CD4-positive, alpha-beta T cell treated with Interleukin-12 subunit alpha and Interleukin-12 subunit beta, for 1 hour (primary cell): ENCODE results near the gene ZBTB44.

Experiments used
- DNase-seq: peaks from one replicate; pipeline ENCODE4 v3.0.0-alpha.2; 2020

The ZBTB44 gene

DNA sequence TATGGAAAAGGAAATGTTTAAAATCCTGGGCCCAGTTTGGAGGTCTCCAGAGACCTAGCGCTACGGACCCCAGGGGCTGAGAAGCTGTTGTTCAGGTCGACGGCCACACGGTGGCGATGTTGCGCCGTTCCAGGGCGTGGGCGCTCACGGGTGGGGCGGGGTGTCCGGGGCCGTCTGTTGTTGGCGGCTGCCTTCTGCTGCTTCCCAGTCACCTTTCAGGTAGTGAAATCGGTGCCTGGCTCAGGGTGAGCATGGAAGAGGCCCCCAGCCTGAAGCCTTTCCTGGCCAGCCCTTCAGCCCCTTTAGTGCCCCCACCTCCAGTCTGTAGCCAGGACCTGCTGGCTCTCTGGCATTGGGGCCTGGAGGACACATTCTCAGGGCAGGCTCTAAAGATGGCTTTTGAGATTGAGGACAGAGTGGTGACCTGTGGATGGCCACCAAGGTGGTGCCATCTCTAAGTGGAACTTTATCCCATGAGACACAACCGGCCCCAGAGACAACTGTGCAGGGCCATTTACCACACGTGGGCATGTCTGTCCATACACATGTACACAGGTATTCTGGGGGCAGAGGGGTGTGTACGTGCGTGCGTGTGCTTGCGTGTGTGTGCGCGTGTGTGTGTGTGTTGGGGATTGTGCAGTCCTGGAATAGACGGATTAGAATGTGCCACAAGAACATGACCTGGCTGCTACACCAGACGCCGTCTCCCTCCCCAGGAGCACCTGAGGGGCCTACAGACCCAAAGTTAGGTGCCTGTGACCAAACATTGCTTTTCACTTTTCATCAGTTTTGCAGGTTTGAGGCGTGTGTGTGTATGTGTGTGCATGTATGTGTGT is 101.4 kb downstream of the ZBTB44 start:
- DNase-seq = peak; percentile 67

DNA sequence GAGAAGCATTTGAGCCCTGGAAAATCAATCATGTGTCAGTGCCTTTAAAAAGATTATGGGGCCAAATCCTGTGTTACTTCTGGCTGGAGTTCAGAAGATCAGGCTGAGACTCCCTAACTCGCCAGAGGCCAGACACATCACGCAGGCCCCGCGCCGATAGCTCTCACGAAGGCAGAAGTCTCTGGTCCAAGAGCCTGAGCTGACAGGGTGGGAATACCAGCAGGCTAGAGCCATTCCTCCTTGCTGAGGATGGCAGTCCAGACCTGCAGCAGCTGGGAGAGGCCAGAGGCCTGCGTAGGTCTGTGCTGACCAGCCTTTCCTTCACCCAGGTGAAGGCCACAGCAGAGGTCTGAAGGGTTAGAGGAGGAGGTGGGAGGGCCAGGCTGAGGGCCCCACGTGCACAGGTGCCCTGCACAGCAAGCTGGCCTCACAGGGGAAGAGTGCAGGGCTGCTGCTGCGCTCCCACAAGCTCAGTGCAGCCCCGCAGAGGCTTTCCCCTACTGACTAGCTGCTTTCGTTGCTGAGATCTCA is 102.2 kb downstream of the ZBTB44 start:
- no peak for DNase-seq

DNA sequence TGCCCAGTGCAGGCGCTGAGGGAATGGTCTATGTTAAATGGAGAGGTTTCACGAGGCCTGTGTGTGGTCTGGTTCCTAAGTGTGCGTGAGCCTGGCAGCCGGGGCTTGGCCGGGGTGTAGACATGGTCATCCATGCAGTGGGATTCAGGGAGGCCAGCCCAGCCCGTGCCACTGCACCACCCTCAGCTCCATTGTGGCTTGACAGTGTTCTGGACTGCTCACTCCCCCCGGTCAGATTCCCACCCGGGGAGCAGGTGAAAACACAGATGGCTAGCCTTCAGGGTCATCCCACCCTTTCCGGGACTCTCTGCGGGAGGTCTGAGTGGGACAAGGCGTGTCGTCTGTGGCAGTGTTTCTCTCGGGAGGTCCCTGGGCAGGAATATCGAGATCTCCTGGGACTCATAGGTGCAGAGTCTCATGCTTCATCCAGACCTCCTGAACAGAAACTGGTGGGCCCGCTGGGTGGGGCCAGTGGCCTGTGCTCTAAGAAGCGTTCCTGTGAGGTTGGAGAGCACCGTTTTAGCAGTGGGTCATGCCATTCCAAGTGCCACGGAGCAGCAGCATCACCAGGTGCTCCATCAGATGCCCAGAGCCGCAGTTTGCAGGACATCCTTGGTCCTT is 102.8 kb downstream of the ZBTB44 start:
- DNase-seq = no peak

DNA sequence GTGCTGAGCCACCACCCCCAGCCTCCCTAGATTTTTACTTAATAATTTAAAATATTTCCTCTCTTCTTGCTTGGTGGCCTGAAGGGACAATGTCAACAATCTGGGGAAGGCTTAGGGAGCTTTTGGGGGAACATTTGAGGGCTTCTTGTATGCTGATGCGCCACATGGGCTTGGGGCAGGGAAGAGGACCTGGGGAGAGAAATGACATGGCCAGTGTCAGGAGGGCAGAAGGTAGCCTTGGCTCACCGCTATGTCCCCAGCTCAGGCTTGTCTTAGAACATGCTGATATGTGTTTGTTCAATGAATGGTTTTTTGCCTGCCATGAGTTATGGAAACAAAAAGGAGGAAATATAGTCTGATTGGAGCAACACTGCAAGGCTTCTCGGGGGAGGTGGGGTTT is 103.6 kb downstream of the ZBTB44 start:
- no peak for DNase-seq

DNA sequence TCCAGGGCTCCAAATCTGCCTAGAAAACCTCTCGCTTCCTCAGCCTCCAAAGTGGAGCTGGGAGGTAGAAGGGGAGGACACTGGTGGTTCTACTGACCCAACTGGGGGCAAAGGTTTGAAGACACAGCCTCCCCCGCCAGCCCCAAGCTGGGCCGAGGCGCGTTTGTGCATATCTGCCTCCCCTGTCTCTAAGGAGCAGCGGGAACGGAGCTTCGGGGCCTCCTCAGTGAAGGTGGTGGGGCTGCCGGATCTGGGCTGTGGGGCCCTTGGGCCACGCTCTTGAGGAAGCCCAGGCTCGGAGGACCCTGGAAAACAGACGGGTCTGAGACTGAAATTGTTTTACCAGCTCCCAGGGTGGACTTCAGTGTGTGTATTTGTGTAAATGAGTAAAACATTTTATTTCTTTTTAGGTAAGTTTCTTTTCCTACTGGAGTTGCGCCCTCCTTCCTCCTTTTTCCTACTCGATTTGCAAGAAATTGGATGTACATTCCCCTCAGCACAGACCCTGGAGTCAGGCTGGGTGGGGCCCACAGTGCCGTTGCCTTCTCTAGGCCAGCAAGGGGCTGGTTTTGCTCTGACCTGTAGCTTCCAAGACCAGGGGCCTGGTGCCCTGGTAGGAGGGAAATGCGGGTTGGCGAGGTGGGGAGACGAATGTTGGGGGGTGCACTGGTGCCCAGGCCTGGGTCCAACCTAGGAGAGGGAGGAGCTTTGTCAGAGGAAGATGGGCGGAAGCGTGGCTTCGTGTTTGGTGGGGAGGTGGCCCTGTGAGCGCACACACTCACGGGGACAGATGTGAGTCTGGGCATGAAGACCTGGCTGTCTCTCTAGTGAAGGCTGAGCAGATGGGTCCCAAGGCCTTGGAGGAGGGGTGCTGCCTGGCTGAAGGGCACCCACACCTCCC is 104.5 kb downstream of the ZBTB44 start:
- DNase-seq = no peak

DNA sequence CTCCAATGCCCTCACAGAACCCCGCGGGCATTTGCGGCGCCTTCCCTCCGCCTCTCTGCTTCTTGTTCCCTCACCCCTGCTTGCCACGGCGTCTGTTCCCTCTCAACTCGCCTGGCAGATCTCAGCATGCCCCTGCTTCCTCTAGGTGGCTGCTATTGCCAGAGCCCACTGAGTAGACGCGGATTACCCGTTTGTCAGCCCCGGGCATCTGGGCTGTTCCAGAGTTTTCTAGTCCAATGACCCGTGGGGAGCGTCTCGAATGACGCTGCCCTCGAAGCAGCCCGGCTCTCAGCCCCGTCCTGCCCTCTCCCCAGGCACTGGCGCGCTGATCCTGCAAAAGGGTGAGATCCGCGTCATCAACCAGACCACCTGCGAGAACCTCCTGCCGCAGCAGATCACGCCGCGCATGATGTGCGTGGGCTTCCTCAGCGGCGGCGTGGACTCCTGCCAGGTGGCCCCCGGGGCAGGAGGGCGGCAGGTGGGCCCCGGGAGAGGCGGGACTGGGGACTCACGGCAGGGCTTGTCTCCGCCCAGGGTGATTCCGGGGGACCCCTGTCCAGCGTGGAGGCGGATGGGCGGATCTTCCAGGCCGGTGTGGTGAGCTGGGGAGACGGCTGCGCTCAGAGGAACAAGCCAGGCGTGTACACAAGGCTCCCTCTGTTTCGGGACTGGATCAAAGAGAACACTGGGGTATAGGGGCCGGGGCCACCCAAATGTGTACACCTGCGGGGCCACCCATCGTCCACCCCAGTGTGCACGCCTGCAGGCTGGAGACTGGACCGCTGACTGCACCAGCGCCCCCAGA is 105.4 kb downstream of the ZBTB44 start:
- no peak for DNase-seq

DNA sequence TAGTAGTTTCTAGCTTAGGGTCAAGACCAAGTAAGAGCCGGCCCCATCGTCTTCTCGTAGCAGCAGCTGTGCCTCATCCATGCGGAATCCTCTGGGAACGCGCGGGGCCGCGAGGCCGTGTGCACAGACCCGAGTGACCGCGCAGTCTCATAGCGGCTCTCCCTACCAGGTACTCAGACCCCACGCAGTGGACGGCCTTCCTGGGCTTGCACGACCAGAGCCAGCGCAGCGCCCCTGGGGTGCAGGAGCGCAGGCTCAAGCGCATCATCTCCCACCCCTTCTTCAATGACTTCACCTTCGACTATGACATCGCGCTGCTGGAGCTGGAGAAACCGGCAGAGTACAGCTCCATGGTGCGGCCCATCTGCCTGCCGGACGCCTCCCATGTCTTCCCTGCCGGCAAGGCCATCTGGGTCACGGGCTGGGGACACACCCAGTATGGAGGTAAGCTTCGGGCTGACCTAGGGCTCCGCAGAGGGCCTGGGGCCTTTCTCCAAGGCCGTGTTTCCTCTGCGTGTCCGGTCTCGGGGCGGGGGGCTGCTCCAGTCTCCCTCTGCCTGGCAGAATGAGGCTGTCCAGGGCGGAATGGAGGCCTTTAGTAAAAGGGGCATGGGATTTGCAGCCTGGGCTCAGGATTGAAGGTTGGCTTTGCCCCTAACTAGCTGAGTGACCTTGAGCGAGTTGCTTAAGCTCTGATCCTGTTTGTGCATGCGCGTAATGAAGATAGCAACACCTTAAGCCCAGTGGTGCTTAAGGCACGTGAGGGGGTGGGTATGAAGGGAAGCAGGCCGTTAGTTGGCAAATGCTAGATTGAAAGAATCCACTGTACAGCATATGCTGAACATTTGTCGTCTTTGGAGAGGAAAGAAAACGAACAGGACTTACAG is 106.2 kb downstream of the ZBTB44 start:
- no peak for DNase-seq

DNA sequence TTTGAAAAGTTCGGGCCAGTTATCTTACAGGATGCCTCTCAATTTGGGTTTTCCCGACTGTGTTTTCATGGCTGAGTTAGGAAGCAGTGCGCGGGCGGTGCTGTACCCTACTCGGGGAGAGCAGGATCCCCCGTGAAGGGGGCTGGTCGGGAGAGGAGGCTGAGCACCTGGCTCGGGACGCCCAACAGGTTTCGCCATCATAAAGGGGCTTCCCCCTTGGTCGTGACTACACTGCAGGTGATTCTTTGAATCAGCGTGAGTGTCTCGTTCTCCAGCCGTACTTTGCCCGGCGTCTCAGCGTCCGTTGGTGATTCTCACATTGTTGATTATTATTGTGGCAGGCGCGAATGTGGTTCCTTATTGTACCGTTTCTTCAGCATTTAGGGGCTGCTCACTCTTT is 108.6 kb downstream of the ZBTB44 start:
- DNase-seq = no peak

DNA sequence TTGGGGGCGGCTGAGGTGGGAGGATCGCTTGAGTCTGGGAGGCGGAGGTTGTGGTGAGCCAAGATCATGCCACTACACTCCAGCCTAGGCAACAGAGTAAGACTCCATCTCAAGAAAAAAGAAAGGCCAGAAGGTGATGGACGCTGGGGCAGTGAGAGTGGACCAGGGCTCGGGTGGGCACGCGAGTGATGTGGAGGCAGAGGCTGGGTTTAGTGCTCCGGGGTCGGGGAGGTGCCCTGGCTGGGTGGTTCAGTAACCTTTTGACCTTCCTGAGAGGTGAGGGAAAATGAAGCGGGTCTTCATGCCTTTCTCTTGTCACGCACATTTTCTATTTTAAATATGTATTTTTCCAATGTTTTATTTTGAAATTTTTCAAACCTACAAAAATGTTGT is 110.0 kb downstream of the ZBTB44 start:
- no peak for DNase-seq

DNA sequence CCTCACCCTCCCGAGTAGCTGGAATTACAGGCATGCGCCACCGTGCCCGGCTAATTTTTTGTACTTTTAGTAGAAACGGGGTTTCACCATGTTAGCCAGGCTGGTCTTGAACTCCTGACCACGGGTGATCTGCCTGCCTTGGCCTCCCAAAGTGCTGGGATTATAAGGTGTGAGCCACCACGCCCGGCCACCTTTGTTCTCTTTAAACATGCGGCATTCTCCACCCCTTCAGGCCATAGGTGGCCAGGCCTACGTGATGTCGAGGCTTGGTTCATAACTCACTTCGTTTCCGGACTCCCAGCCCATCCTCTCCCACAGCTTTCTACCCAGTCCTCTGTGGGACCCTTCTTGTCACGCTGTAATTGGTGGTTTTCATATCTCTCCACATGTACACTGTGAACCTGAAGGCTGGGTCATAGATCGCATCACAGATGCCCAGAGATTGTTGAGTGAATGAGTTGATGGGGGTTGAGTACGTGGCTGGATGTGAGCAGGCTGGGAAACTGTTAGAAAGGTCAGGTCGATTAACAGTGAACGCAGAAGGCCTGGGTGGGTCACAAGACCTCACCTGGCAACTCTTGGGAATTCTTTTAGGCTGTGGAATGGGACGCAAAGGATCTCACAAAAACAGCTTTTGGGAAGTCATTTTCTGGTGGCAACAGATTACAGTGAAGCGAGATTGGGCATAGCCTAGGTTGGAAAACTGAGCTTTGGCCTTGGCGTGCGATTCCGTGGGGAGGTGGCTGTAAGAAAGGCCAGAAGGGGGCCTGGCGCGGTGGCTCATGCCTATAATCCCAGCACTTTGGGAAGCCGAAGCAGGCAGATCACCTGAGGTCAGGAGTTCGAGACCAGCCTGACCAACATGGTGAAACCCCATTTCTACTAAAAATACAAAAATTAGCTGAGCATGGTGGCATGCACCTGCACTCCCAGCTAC is 110.7 kb downstream of the ZBTB44 start:
- no peak for DNase-seq

DNA sequence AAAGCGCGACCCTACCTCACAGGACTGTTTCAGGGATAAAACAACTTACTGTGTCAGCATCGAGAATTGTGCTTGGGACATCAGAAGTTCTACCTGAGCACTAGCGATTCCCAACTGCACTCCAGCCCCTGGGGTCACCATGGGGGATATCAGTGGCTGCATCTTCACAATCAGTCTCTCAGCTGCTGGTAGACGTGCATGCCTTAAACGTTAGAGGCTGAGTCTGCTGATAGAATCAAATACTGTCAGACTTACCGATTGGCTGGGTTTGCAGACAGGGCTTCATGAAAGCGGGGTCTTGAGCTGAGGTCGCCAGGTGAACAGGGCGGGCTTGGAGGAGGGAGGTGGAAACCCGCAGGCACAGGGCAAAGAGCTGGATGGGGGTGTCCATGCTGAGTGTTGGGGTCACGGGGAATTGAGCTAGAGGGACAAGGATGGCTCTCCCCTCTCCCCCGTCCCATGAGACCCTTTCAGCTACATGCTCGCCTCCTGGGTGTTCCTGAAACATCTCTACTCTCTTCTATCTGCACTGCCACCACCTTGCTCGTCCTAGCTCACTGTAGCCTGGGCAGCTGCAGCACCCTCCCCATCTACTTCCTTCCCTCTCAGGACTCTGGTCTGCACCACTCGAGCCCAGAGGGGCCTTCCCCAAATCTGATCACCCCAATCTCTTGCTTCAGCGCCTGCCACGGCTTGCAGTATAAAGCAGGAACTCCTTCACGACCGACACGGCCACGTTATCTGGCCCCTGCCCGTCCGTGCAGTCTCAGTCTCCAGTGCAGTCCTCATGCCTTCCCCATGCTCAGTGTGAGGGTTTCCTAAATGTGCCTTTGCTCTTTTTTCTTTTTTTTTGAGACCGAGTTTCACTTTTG is 111.7 kb downstream of the ZBTB44 start:
- DNase-seq = no peak

DNA sequence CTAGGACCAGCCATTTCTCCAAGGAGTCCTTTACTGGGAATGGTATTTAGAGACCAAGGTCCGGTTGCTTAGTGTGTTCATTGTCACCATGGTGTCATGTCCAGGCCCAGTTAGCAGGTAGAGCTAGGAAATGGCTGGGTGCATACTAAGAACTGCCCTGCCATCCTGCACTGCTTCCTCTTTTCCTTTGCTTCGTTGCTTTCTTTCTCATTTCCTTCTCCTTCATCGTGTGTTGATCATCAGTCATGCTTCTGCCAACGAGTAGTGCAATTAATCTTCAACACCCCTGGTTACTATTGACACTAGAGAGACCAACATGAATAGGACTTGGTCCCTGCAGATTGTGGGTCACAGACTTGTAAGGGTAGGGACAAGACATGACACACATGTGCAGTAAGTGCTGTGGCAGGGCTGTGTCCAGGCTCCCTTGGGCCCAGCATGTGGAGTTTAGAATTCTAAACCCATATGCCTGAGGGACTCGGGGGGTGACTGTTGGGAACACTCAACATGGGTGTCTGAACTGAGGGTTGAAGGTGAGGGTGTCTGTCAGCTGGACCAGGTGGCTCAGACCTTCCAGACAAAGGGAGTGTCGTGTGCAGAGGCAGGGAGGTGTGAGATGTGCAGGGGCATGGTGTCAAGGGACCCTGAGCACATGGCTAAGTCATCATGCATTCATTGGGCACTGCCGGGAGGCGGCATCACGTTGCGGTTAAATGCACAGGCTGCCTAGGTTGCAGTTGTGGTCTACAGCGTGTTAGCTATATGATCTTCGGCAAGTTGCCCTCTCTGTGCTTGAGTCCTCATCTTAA is 112.5 kb downstream of the ZBTB44 start:
- DNase-seq = no peak

DNA sequence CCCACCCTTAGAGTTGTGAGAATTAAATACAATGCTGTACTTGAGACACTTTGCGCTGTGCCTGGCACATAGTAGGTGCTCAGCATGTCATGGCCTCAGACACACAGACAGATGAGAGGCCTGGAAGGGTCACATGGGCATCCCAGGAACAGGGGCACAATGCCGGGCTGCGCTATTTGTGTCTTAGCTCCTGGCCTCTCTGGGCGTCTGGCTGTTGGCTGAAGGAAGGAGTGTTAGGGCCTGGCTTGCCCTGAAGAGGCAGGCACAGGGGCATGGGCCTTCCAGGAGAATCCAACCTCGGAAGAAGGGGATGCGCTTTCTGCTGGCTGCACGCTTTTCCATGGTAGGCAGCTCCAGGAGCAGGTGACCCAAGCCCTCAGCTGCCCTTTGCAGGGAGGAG is 113.7 kb downstream of the ZBTB44 start:
- no peak for DNase-seq

DNA sequence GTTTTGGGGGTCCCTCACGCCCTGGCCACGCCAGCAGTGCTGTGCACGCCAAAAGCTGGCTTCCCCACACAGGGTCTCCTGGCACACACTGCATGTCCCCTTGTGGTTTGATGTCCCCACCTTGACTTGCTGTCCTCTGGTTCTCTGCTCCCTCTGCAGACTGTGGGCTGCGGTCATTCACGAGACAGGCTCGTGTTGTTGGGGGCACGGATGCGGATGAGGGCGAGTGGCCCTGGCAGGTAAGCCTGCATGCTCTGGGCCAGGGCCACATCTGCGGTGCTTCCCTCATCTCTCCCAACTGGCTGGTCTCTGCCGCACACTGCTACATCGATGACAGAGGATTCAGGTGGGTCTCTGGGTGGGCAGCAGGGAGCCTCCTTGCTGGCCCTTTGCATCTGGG is 114.9 kb downstream of the ZBTB44 start:
- DNase-seq = no peak

DNA sequence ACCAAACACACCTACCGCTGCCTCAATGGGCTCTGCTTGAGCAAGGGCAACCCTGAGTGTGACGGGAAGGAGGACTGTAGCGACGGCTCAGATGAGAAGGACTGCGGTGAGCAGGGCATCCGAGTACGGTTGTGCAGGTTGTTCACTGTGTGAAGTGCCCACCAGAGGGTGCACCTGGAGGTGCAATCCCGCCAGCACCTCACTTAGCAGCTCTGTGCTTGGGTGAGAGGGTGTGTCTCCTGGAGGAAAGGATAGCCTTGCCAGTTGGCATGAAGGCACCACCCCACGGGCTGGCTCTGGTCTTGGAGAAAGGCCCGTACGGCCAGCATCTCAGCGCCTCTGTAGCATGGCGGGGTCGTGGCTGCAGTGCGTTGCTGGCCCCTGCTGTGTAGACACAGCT is 115.8 kb downstream of the ZBTB44 start:
- no peak for DNase-seq

DNA sequence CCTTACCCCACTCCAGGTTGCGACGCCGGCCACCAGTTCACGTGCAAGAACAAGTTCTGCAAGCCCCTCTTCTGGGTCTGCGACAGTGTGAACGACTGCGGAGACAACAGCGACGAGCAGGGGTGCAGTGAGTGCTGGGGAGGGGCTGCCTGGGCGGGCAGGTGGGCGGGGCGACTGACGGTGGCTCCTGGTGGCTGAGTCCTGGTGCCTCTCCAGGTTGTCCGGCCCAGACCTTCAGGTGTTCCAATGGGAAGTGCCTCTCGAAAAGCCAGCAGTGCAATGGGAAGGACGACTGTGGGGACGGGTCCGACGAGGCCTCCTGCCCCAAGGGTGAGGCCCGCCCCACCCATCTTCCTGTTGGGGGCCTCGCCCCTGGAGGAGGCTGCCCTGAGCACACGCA is 116.4 kb downstream of the ZBTB44 start:
- no peak for DNase-seq

DNA sequence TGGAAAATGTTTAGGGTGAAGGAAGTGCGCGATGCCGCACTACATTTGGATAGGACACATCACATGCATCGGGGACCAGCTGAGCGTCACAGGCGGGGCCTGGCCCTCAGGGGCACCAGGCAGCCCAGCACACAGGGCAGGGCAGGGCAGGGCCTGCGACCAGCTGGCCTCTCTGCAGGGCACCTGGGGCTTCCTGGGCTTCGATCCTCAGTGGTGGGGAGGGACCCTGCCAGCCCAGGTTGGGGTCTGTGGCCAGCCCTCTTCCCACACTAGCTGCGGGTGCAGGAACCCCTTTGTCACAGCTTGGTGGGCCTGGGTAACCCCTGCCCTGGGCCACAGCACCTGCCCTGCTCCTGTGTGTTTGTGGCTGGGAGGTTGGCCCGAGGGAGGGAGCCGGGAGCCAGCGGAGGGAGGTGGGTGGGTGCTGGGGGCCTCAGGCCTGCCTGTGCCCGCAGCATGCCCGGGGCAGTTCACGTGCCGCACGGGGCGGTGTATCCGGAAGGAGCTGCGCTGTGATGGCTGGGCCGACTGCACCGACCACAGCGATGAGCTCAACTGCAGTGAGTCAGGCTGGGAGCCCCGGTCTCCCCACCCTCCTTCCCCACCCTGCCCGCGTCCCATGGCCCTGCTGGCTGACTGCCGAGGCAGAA is 117.2 kb downstream of the ZBTB44 start:
- DNase-seq = no peak
